Fibroblast of lung (primary cell): Measurements from ENCODE around the gene MAGOHB. TPM values are rescaled to one million over a fixed set of nuclear protein-coding genes. Genes with fewer than 3 reads are reported as not detected.

Experiments used
- DNase-seq, 2 donors: peaks; one replicate each; pipeline versions ENCODE4 v3.0.0 to v3.0.0-alpha.2; 2010; ENCODE audit warnings: low read depth in 2 of 2
- H2AFZ ChIP-seq: 2 replicates; pipeline ENCODE4 v1.5.1; 2012; ENCODE audit warnings: low read length, control low read depth, inconsistent platforms
- H3K27ac ChIP-seq: 2 replicates; pipeline ENCODE4 v1.5.1; 2011; ENCODE audit warnings: low read length, control low read depth; ENCODE audit not compliant: insufficient read depth
- H3K27me3 ChIP-seq: 2 replicates; pipeline ENCODE4 v1.5.1; 2011; ENCODE audit warnings: mild to moderate bottlenecking, low read length; ENCODE audit not compliant: control insufficient read depth, insufficient read depth
- H3K36me3 ChIP-seq: 2 replicates; pipeline ENCODE4 v1.5.1; 2011; ENCODE audit warnings: low read length; ENCODE audit not compliant: control insufficient read depth, insufficient read depth
- H3K4me1 ChIP-seq: 2 replicates; pipeline ENCODE4 v1.5.1; 2011; ENCODE audit warnings: low read length; ENCODE audit not compliant: control insufficient read depth, insufficient read depth; ENCODE audit errors: extremely low read depth
- H3K4me2 ChIP-seq: 2 replicates; pipeline ENCODE4 v1.5.1; 2011; ENCODE audit warnings: low read length, control low read depth; ENCODE audit not compliant: insufficient read depth; ENCODE audit errors: extremely low read depth
- H3K4me3 ChIP-seq, 4 experiments: fragments of 200-600 bp in 1 of 4; sonication (generic) in 1 of 4; replicated peaks in 1 of 4; 2 replicates each; pipeline ENCODE4 v1.5.1; 2011 to 2016; ENCODE audit warnings: low read length in 4 of 4, low read depth in 3 of 4, mild to moderate bottlenecking in 3 of 4, control low read depth in 2 of 4, inconsistent platforms in 1 of 4, mixed read lengths in 1 of 4; ENCODE audit not compliant: insufficient read depth in 1 of 4; ENCODE audit errors: control extremely low read depth in 1 of 4
- H3K79me2 ChIP-seq: 2 replicates; pipeline ENCODE4 v1.5.1; 2012; ENCODE audit warnings: mild to moderate bottlenecking, low read length, inconsistent platforms; ENCODE audit not compliant: control insufficient read depth, insufficient read depth
- H3K9ac ChIP-seq: 2 replicates; pipeline ENCODE4 v1.5.1; 2011; ENCODE audit warnings: mild to moderate bottlenecking, low read length, control low read depth; ENCODE audit not compliant: insufficient read depth
- H3K9me3 ChIP-seq: 2 replicates; pipeline ENCODE4 v1.5.1; 2012; ENCODE audit warnings: low read depth, low read length; ENCODE audit not compliant: control insufficient read depth, insufficient read depth
- H4K20me1 ChIP-seq: 2 replicates; pipeline ENCODE4 v1.5.1; 2011; ENCODE audit warnings: low read length; ENCODE audit not compliant: control insufficient read depth, insufficient read depth; ENCODE audit errors: extremely low read depth
- CTCF ChIP-seq, 2 donors: IDR thresholded peaks in 1 of 2; conservative IDR thresholded peaks in 1 of 2; 1 replicate in 1 of 2; 2 replicates in 1 of 2; pipeline ENCODE4 v1.5.1; 2011 to 2012; ENCODE audit warnings: low read length in 2 of 2, control low read depth in 1 of 2, inconsistent platforms in 1 of 2, low read depth in 1 of 2, mild to moderate bottlenecking in 1 of 2
- EZH2 ChIP-seq: IDR thresholded peaks from 2 replicates; pipeline ENCODE4 v1.5.1; 2012; ENCODE audit warnings: low read length, control low read depth, mild to moderate bottlenecking; ENCODE audit errors: missing control alignments
- polyA plus RNA-seq, 2 donors: library from polyadenylated mRNA; depleted of rRNA in 1 of 2; stranded (reverse) in 1 of 2; unstranded in 1 of 2; fragments of >200 nt; gene quantifications; 2 replicates each; pipeline ENCODE4 v1.2.1, GENCODE V29; 2011 to 2012; ENCODE audit warnings: missing spikeins in 1 of 2
- total RNA-seq: library from RNA; depleted of rRNA; stranded (reverse); fragments of >200 nt; gene quantifications from 2 replicates; pipeline ENCODE4 v1.2.1, GENCODE V29; 2014

The MAGOHB gene
- total and polyA plus RNA-seq, 2 donors (not counting 1 experiment from before 2014, with no cell fraction given) = 21.1 to 29.8 TPM

DNA sequence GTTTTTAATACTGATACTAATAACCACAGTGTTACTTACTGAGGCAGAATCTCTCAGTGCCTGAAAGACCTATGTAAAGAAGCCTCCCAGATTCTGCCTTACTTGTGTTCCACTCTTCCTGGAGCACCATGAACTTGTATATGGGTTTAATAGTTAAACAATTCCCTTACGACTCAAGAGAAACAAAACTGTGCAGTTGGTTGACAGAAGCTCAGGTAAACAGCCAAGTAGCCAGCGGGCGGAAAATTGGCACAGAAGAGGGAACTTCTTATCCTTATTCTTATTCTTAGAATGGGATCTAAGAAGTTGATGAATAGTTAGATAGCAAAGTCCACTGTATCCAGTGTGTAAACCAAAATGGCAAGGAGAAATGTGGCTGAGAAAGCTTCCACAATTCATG is 22.7 kb upstream of the MAGOHB start:
- H3K27ac ChIP-seq = no peak overlapping the region
- DNase-seq = no peak
- H3K27me3 ChIP-seq = no peaks in the 10 kb centered on the region
- no peak overlapping the region for H3K4me2 ChIP-seq
- H3K4me3 ChIP-seq = no peak overlapping the region
- H2AFZ ChIP-seq = no peak overlapping the region
- H4K20me1 ChIP-seq = no peaks in the 10 kb centered on the region
- TF ChIP-seq EZH2 (no peak), CTCF (conservative IDR thresholded peaks at IDR 0.05 in 1 of 2, IDR thresholded peaks at IDR 0.05 in 1 of 2; ENCODE audit: low read depth in 1 of 2, low read length in 2 of 2) (no peak)
- H3K9me3 ChIP-seq = no peaks in the 10 kb centered on the region
- no peak overlapping the region for H3K9ac ChIP-seq
- H3K36me3 ChIP-seq = no peaks in the 10 kb centered on the region
- no peaks in the 10 kb centered on the region for H3K79me2 ChIP-seq
- no peaks in the 10 kb centered on the region for H3K4me1 ChIP-seq

GRCh38 chr12:10635306-10635705 is 21.9 kb upstream of the MAGOHB start:
- no peak overlapping the region for H3K4me2 ChIP-seq
- TF ChIP-seq CTCF (conservative IDR thresholded peaks at IDR 0.05 in 1 of 2, IDR thresholded peaks at IDR 0.05 in 1 of 2; ENCODE audit: low read depth in 1 of 2, low read length in 2 of 2) (no peak), EZH2 (no peak)
- no peak overlapping the region for H2AFZ ChIP-seq
- H3K4me1 ChIP-seq = no peaks in the 10 kb centered on the region
- H3K4me3 ChIP-seq = no peak overlapping the region
- no peak for DNase-seq
- no peaks in the 10 kb centered on the region for H3K9me3 ChIP-seq
- H3K9ac ChIP-seq = no peak overlapping the region
- no peaks in the 10 kb centered on the region for H3K27me3 ChIP-seq
- H3K27ac ChIP-seq = no peak overlapping the region
- no peaks in the 10 kb centered on the region for H3K79me2 ChIP-seq
- H3K36me3 ChIP-seq = no peaks in the 10 kb centered on the region
- H4K20me1 ChIP-seq = no peaks in the 10 kb centered on the region

DNA sequence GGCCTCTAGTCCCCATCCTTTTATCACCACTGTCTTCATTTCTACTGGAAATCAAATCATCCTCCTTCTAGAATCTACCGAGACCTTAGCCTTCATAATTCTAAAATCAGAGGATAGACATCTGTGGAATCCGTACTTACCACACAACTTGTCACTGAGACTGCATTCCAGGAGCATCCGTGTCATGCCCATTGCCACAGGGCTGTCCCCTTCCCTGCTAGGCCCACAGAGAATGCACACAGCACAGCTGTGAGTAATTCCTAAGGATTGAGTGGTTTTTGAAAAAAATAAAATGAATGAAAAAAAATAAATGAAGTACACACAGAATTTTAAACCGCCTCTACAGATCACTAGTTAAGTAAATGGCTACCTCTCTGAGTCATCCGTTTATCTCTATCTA is 21.0 kb upstream of the MAGOHB start:
- Histone ChIP-seq H3K4me3 (no peak overlapping the region), H3K27me3 (no peaks in the 10 kb centered on the region), H3K4me2 (no peak overlapping the region), H3K79me2 (no peaks in the 10 kb centered on the region), H3K9me3 (no peaks in the 10 kb centered on the region), H3K36me3 (no peaks in the 10 kb centered on the region), H2AFZ (no peak overlapping the region), H3K4me1 (no peaks in the 10 kb centered on the region), H3K9ac (no peak overlapping the region), H4K20me1 (no peaks in the 10 kb centered on the region), H3K27ac (no peak overlapping the region)
- no peak for TF ChIP-seq CTCF (conservative IDR thresholded peaks at IDR 0.05 in 1 of 2, IDR thresholded peaks at IDR 0.05 in 1 of 2; ENCODE audit: low read depth in 1 of 2, low read length in 2 of 2)
- no peak for TF ChIP-seq EZH2
- peak in 1 of 2 donors; percentile 80 for DNase-seq
